Upper lobe of left lung (tissue), 4 donors: ENCODE results near the gene CNTNAP3.
"Not testable (repeated sequence)": the region's sequence is repeated elsewhere in the genome, so short reads cannot be mapped to it uniquely, and the experiment has no call there.

Source experiments
- POLR2A ChIP-seq, 4 donors: fragments of 450-650 bp; IDR thresholded peaks; one replicate each; pipeline ENCODE4 v1.5.1; 2016 to 2017; ENCODE audit warnings: antibody characterized with exemption in 4 of 4, mild to moderate bottlenecking in 2 of 4
- TF ChIP-seq, protein P1 (sequence below), 6 experiments: fragments of 450-650 bp in 4 of 6; fragments of 200-600 bp in 2 of 6; sonication (generic) in 2 of 6; IDR thresholded peaks; one replicate each; pipeline ENCODE4 v1.5.1; 2016 to 2019; ENCODE audit warnings: antibody characterized with exemption in 6 of 6

- TF ChIP-seq, protein P1, sequence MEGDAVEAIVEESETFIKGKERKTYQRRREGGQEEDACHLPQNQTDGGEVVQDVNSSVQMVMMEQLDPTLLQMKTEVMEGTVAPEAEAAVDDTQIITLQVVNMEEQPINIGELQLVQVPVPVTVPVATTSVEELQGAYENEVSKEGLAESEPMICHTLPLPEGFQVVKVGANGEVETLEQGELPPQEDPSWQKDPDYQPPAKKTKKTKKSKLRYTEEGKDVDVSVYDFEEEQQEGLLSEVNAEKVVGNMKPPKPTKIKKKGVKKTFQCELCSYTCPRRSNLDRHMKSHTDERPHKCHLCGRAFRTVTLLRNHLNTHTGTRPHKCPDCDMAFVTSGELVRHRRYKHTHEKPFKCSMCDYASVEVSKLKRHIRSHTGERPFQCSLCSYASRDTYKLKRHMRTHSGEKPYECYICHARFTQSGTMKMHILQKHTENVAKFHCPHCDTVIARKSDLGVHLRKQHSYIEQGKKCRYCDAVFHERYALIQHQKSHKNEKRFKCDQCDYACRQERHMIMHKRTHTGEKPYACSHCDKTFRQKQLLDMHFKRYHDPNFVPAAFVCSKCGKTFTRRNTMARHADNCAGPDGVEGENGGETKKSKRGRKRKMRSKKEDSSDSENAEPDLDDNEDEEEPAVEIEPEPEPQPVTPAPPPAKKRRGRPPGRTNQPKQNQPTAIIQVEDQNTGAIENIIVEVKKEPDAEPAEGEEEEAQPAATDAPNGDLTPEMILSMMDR (IDR thresholded peaks at IDR 0.05): not testable (repeated sequence)
- not testable (repeated sequence) for TF ChIP-seq POLR2A (IDR thresholded peaks at IDR 0.05)
Observed at GRCh38 chr9:39054453-39054852, 233.5 kb downstream of the CNTNAP3 start.
